22Rv1 (cell line): Measurements from ENCODE around the gene FOXP1.

Experiments used
- CTCF ChIP-seq: fragments of 450-650 bp; IDR thresholded peaks from 2 replicates; pipeline ENCODE4 v1.5.1; 2017; ENCODE audit warnings: mild to moderate bottlenecking
- ZFX ChIP-seq: fragments of 450-650 bp; IDR thresholded peaks from 2 replicates; pipeline ENCODE4 v1.6.1; 2017; ENCODE audit warnings: antibody characterized with exemption, borderline replicate concordance

GRCh38 chr3:71090207-71090606 is 493.3 kb downstream of the FOXP1 start:
- TF ChIP-seq CTCF (no peak), ZFX (no peak)
